Tibial nerve (tissue), 4 donors: ENCODE measurements around the gene ZDHHC24. TPM values are rescaled to one million over a fixed set of nuclear protein-coding genes. Genes with fewer than 3 reads are reported as not detected.

ENCODE experiments used
- DNase-seq, 2 donors: peaks; one replicate each; pipeline ENCODE4 v3.0.0-alpha.2; 2019; ENCODE audit warnings: low spot score in 2 of 2
- H3K27ac ChIP-seq, 4 donors: fragments of 200-600 bp; sonication (generic) in 3 of 4; one replicate each; pipeline ENCODE4 v1.5.1; 2017 to 2019; ENCODE audit warnings: mild to moderate bottlenecking in 1 of 4
- H3K27me3 ChIP-seq, 2 donors: fragments of 200-600 bp; sonication (generic) in 1 of 2; one replicate each; pipeline versions ENCODE4 v1.5.1 to v1.6.0; 2017 to 2019
- H3K36me3 ChIP-seq, 3 donors: fragments of 200-600 bp; sonication (generic); one replicate each; pipeline ENCODE4 v1.5.1; 2018 to 2019
- H3K4me1 ChIP-seq, 4 donors: fragments of 200-600 bp; sonication (generic) in 3 of 4; one replicate each; pipeline ENCODE4 v1.5.1; 2017 to 2019
- H3K4me3 ChIP-seq, 4 donors: fragments of 200-600 bp; sonication (generic) in 3 of 4; one replicate each; pipeline ENCODE4 v1.5.1; 2017 to 2019; ENCODE audit warnings: mild to moderate bottlenecking in 1 of 4, moderate library complexity in 1 of 4
- H3K9me3 ChIP-seq, 4 donors: fragments of 200-600 bp; sonication (generic) in 3 of 4; one replicate each; pipeline ENCODE4 v1.5.1; 2017 to 2019
- CTCF ChIP-seq, 5 experiments: fragments of 200-600 bp in 3 of 5; fragments of 450-650 bp in 2 of 5; sonication (generic) in 3 of 5; IDR thresholded peaks; one replicate each; pipeline ENCODE4 v1.5.1; 2016 to 2019; ENCODE audit warnings: antibody characterized with exemption in 5 of 5, mild to moderate bottlenecking in 3 of 5, moderate library complexity in 2 of 5
- EP300 ChIP-seq, 2 donors: sonication (generic); formaldehyde crosslinking; IDR thresholded peaks; one replicate each; pipeline ENCODE4 v1.6.1; 2017; ENCODE audit warnings: antibody characterized with exemption in 2 of 2, mild to moderate bottlenecking in 1 of 2
- POLR2A ChIP-seq, 2 donors: fragments of 450-650 bp; IDR thresholded peaks; one replicate each; pipeline ENCODE4 v1.6.1; 2017; ENCODE audit warnings: antibody characterized with exemption in 2 of 2, mild to moderate bottlenecking in 2 of 2, moderate library complexity in 2 of 2
- WGBS, 2 donors: methylation state at CpG; one replicate each; pipeline ENCODE4 v1.1.5; 2018; 5-methylcytosine and 5-hydroxymethylcytosine counted together
- total RNA-seq, 4 donors: library from RNA; depleted of rRNA; stranded (reverse); fragments of >200 nt; gene quantifications; one replicate each; pipeline ENCODE4 v1.1.0, GENCODE V29; 2016

ZDHHC24 gene
- total RNA-seq, 4 donors from 2014 or later: 15.3 to 17.7 (median 16.6) TPM

DNA sequence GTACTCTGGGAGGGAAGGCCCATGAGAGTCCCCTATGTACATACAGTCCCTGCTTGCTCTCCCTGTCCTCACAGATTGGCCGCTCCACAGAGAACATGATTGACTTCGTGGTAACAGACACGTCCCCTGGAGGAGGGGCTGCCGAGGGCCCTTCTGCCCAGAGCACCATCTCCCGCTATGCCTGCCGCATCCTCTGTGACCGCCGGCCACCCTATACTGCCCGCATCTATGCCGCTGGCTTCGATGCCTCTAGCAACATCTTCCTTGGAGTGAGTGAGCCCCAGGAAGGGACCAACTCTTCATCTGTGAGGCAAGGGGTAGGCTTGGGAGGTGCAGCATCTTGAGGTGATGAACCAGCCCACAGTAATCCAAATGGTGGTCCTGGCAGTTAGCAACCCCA lies 72.7 kb downstream of the ZDHHC24 start:
- 83 to 95% methylated on average over 11 of the region's 11 CpGs for WGBS, 2 donors
- TF ChIP-seq CTCF (IDR thresholded peaks at IDR 0.05) (no peak), POLR2A (IDR thresholded peaks at IDR 0.05) (no peak), EP300 (IDR thresholded peaks at IDR 0.05) (no peak)
- no peak for DNase-seq
- no peak overlapping the region for H3K27ac ChIP-seq
- no peaks in the 10 kb centered on the region for H3K9me3 ChIP-seq
- no peaks in the 10 kb centered on the region for H3K27me3 ChIP-seq
- H3K4me3 ChIP-seq: no peak overlapping the region
- H3K36me3 ChIP-seq: peaks cover 0 to 71% (median 0%) of the 10 kb centered on the region in 3 donors
- H3K4me1 ChIP-seq: peaks cover 0 to 7% (median under 1%) of the 10 kb centered on the region in 4 donors

- Histone ChIP-seq H3K27ac (no peak overlapping the region), H3K4me3 (no peak overlapping the region), H3K36me3 (peaks cover 0 to 66% (median 0%) of the 10 kb centered on the region in 3 donors), H3K27me3 (no peaks in the 10 kb centered on the region), H3K4me1 (peaks cover 0 to 15% (median 7%) of the 10 kb centered on the region in 4 donors), H3K9me3 (no peaks in the 10 kb centered on the region)
- 87 to 89% methylated on average over 9 of the region's 9 CpGs for WGBS, 2 donors
- no peak for TF ChIP-seq CTCF (IDR thresholded peaks at IDR 0.05)
- TF ChIP-seq EP300 (IDR thresholded peaks at IDR 0.05): no peak
- no peak for TF ChIP-seq POLR2A (IDR thresholded peaks at IDR 0.05)
- no peak for DNase-seq
These were observed 73.8 kb downstream of the ZDHHC24 start for GRCh38 chr11:66472054-66472453.

- DNase-seq: no peak
- WGBS, 2 donors: 91 to 98% methylated on average over 16 of the region's 16 CpGs
These were observed 74.7 kb downstream of the ZDHHC24 start for GRCh38 chr11:66471142-66471541.

More at GRCh38 chr11:66471142-66471541, 74.7 kb downstream of the ZDHHC24 start:
- H3K27me3 ChIP-seq: no peaks in the 10 kb centered on the region
- no peaks in the 10 kb centered on the region for H3K9me3 ChIP-seq
- H3K36me3 ChIP-seq: peaks cover 0 to 62% (median 0%) of the 10 kb centered on the region in 3 donors
- peaks cover 0 to 18% (median 7%) of the 10 kb centered on the region in 4 donors for H3K4me1 ChIP-seq
- no peak overlapping the region for H3K27ac ChIP-seq
- TF ChIP-seq CTCF (IDR thresholded peaks at IDR 0.05) (no peak), POLR2A (IDR thresholded peaks at IDR 0.05) (no peak), EP300 (IDR thresholded peaks at IDR 0.05) (no peak)
- H3K4me3 ChIP-seq: no peak overlapping the region

Other genes starting within 250 kb of the ZDHHC24 start
- gene CD248, start 229.0 kb downstream of the ZDHHC24 start, total RNA-seq: 10 to 100 TPM; 29.9 to 69.7 (median 47.3) TPM
- 10 to 100 TPM in 1 of 4 donors, 1 to 10 TPM in 3; 2.4 to 14.1 (median 4.1) TPM for gene RIN1, start 209.6 kb downstream of the ZDHHC24 start, total RNA-seq
- 10 to 100 TPM; 27.2 to 44.7 (median 34.8) TPM for gene BRMS1, start 200.9 kb downstream of the ZDHHC24 start, total RNA-seq
- 100 to 1,000 TPM in 1 of 4 donors, 10 to 100 TPM in 3; 53.4 to 105 (median 97.6) TPM for gene B4GAT1, start 198.4 kb downstream of the ZDHHC24 start, total RNA-seq
- gene SLC29A2, start 174.3 kb downstream of the ZDHHC24 start, total RNA-seq: 1 to 10 TPM; 1.5 to 5.4 (median 2.4) TPM
- gene NPAS4, start 125.0 kb downstream of the ZDHHC24 start, total RNA-seq: under 1 TPM in 1 of 4 donors, not detected in 3; 0.42 TPM
- 10 to 100 TPM; 42.9 to 63.8 (median 53.9) TPM for gene MRPL11, start 107.2 kb downstream of the ZDHHC24 start, total RNA-seq
- gene PELI3, start 79.1 kb downstream of the ZDHHC24 start, total RNA-seq: 10 to 100 TPM; 14.4 to 26.4 (median 20.4) TPM
- gene DPP3, start 65.6 kb downstream of the ZDHHC24 start, total RNA-seq: 10 to 100 TPM; 12.2 to 41.8 (median 25.0) TPM
- 100 to 1,000 TPM in 2 of 4 donors, 10 to 100 TPM in 2; 66.1 to 161 (median 104) TPM for gene BBS1, start 35.4 kb downstream of the ZDHHC24 start, total RNA-seq
- gene ACTN3, start 855 bp upstream of the ZDHHC24 start, total RNA-seq: under 1 TPM in 1 of 4 donors, not detected in 3; 0.21 TPM
- 100 to 1,000 TPM; 102 to 322 (median 190) TPM for gene CTSF, start 22.6 kb upstream of the ZDHHC24 start, total RNA-seq
- 1 to 10 TPM in 1 of 4 donors, under 1 TPM in 2, not detected in 1; 0.21 to 1.1 (median 0.30) TPM for gene CCDC87, start 47.0 kb upstream of the ZDHHC24 start, total RNA-seq
- 10 to 100 TPM; 33.4 to 54.0 (median 48.6) TPM for gene CCS, start 47.1 kb upstream of the ZDHHC24 start, total RNA-seq
- gene RBM14, start 70.6 kb upstream of the ZDHHC24 start, total RNA-seq: 10 to 100 TPM; 42.4 to 72.6 (median 61.5) TPM
- gene RBM4, start 92.7 kb upstream of the ZDHHC24 start, total RNA-seq: 10 to 100 TPM; 53.5 to 83.9 (median 57.2) TPM
- gene RBM4B, start 131.8 kb upstream of the ZDHHC24 start, total RNA-seq: 10 to 100 TPM in 3 of 4 donors, 1 to 10 TPM in 1; 7.1 to 15.9 (median 12.2) TPM
- 10 to 100 TPM in 2 of 4 donors, 1 to 10 TPM in 2; 3.1 to 18.3 (median 8.5) TPM for gene SPTBN2, start 183.2 kb upstream of the ZDHHC24 start, total RNA-seq